ENCODE data around the gene RALGAPA2. TPM values are rescaled to one million over a fixed set of nuclear protein-coding genes. Genes with fewer than 3 reads are reported as not detected.

The RALGAPA2 gene
- total and polyA plus RNA-seq, 2 of the 13 experiments (the other 11 are each of a cell fraction or from before 2014, with no cell fraction given): 13.8 to 17.7 TPM

GRCh38 chr20:20493701-20494100 lies 218.7 kb downstream of the RALGAPA2 start (continued):
- TF ChIP-seq ZBTB34 (CRISPR knock-in tag; IDR thresholded peaks at IDR 0.05) (no peak), ELF3 (CRISPR knock-in tag; IDR thresholded peaks at IDR 0.05) (no peak), ZNF646 (CRISPR knock-in tag; IDR thresholded peaks at IDR 0.05) (no peak), TGIF2 (CRISPR knock-in tag; IDR thresholded peaks at IDR 0.05) (no peak), GTF2F1 (IDR thresholded peaks at IDR 0.05; ENCODE audit: low read length) (no peak), ZNF20 (CRISPR knock-in tag; IDR thresholded peaks at IDR 0.05) (no peak), ZNF414 (CRISPR knock-in tag; IDR thresholded peaks at IDR 0.05) (no peak), ZNF740 (CRISPR knock-in tag; IDR thresholded peaks at IDR 0.05) (no peak)

Measured in HepG2 (cell line).